SK-N-SH (cell line): ENCODE measurements around the gene ELOVL3.

Experiments used
- POLR2AphosphoS5 ChIP-seq: IDR thresholded peaks from 2 replicates; pipeline ENCODE4 v1.6.1; 2012; ENCODE audit warnings: low read depth, low read length
- TF ChIP-seq, protein P1 (sequence below): fragments of 200-600 bp; sonication (generic); IDR thresholded peaks from 2 replicates; pipeline ENCODE4 v1.6.1; 2017; ENCODE audit warnings: antibody characterized with exemption, mild to moderate bottlenecking, moderate library complexity

DNA sequence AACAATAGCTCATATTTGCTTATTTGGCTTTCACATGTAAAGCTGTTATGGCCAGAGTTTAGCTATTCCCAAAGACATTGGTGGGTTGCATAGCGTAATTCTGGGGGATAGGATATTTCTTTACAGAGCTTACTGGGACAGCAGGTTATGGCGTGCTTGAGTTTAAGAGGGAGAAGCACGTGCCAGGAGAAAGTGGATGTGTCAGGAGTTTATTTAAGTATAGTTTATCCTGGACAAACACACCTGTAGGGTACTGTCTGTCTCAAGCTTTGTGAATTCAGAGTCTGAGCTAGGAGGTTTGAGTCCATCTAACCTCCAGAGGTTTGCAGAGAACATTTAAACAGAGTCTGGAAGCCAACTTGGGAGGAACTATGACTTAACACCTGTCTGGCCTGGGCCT lies 40.6 kb downstream of the ELOVL3 start:
- TF ChIP-seq, protein P1, sequence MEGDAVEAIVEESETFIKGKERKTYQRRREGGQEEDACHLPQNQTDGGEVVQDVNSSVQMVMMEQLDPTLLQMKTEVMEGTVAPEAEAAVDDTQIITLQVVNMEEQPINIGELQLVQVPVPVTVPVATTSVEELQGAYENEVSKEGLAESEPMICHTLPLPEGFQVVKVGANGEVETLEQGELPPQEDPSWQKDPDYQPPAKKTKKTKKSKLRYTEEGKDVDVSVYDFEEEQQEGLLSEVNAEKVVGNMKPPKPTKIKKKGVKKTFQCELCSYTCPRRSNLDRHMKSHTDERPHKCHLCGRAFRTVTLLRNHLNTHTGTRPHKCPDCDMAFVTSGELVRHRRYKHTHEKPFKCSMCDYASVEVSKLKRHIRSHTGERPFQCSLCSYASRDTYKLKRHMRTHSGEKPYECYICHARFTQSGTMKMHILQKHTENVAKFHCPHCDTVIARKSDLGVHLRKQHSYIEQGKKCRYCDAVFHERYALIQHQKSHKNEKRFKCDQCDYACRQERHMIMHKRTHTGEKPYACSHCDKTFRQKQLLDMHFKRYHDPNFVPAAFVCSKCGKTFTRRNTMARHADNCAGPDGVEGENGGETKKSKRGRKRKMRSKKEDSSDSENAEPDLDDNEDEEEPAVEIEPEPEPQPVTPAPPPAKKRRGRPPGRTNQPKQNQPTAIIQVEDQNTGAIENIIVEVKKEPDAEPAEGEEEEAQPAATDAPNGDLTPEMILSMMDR: no peak
- TF ChIP-seq POLR2AphosphoS5: no peak
